ENCODE data around the gene FLYWCH1.
"Not testable (repeated sequence)": the region's sequence is repeated elsewhere in the genome, so short reads cannot be mapped to it uniquely, and the experiment has no call there.

FLYWCH1 gene

GRCh38 chr16:2929693-2930092 is 18.0 kb downstream of the FLYWCH1 start:
- no peak for ATAC-seq
- TF ChIP-seq GLIS3 (CRISPR knock-in tag; IDR thresholded peaks at IDR 0.05) = no peak
- no peak for TF ChIP-seq ZC3H10 (CRISPR knock-in tag; IDR thresholded peaks at IDR 0.05)
- no peak for TF ChIP-seq ZNF8 (CRISPR knock-in tag; IDR thresholded peaks at IDR 0.05)

- TF ChIP-seq PPARA (CRISPR knock-in tag; IDR thresholded peaks at IDR 0.05; ENCODE audit: borderline replicate concordance) = no peak
- TF ChIP-seq ESRRG (CRISPR knock-in tag; IDR thresholded peaks at IDR 0.05) = no peak
- TF ChIP-seq POU6F1 (CRISPR knock-in tag; IDR thresholded peaks at IDR 0.05; ENCODE audit: borderline replicate concordance, low read depth) = no peak
- TF ChIP-seq OSR1 (CRISPR knock-in tag; IDR thresholded peaks at IDR 0.05) = no peak
- no peak for TF ChIP-seq TCF4 (CRISPR knock-in tag; IDR thresholded peaks at IDR 0.05; ENCODE audit: borderline replicate concordance)
- TF ChIP-seq ZNF70 (CRISPR knock-in tag; IDR thresholded peaks at IDR 0.05) = no peak
- no peak for TF ChIP-seq CREB5 (CRISPR knock-in tag; IDR thresholded peaks at IDR 0.05; ENCODE audit: low read depth)
- TF ChIP-seq, protein P1, sequence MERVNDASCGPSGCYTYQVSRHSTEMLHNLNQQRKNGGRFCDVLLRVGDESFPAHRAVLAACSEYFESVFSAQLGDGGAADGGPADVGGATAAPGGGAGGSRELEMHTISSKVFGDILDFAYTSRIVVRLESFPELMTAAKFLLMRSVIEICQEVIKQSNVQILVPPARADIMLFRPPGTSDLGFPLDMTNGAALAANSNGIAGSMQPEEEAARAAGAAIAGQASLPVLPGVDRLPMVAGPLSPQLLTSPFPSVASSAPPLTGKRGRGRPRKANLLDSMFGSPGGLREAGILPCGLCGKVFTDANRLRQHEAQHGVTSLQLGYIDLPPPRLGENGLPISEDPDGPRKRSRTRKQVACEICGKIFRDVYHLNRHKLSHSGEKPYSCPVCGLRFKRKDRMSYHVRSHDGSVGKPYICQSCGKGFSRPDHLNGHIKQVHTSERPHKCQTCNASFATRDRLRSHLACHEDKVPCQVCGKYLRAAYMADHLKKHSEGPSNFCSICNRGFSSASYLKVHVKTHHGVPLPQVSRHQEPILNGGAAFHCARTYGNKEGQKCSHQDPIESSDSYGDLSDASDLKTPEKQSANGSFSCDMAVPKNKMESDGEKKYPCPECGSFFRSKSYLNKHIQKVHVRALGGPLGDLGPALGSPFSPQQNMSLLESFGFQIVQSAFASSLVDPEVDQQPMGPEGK (CRISPR knock-in tag; IDR thresholded peaks at IDR 0.05; ENCODE audit: borderline replicate concordance) = no peak
- no peak for TF ChIP-seq ARNTL (CRISPR knock-in tag; IDR thresholded peaks at IDR 0.05; ENCODE audit: borderline replicate concordance, low read depth)
- no peak for TF ChIP-seq ZFP3 (CRISPR knock-in tag; IDR thresholded peaks at IDR 0.05)
- TF ChIP-seq TSHZ2 (CRISPR knock-in tag; IDR thresholded peaks at IDR 0.05) = no peak
- TF ChIP-seq SNAI2 (CRISPR knock-in tag; IDR thresholded peaks at IDR 0.05) = no peak
- TF ChIP-seq GLIS3 (CRISPR knock-in tag; IDR thresholded peaks at IDR 0.05) = no peak
- TF ChIP-seq ISL1 (CRISPR knock-in tag; IDR thresholded peaks at IDR 0.05) = no peak
- no peak for TF ChIP-seq CSDC2 (CRISPR knock-in tag; IDR thresholded peaks at IDR 0.05)
- TF ChIP-seq, protein P2, sequence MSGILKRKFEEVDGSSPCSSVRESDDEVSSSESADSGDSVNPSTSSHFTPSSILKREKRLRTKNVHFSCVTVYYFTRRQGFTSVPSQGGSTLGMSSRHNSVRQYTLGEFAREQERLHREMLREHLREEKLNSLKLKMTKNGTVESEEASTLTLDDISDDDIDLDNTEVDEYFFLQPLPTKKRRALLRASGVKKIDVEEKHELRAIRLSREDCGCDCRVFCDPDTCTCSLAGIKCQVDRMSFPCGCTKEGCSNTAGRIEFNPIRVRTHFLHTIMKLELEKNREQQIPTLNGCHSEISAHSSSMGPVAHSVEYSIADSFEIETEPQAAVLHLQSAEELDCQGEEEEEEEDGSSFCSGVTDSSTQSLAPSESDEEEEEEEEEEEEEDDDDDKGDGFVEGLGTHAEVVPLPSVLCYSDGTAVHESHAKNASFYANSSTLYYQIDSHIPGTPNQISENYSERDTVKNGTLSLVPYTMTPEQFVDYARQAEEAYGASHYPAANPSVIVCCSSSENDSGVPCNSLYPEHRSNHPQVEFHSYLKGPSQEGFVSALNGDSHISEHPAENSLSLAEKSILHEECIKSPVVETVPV (CRISPR knock-in tag; IDR thresholded peaks at IDR 0.05) = no peak
- TF ChIP-seq ZNF565 (CRISPR knock-in tag; conservative IDR thresholded peaks at IDR 0.05; ENCODE audit: low read depth) = no peak
- TF ChIP-seq RARB (CRISPR knock-in tag; IDR thresholded peaks at IDR 0.05) = no peak
- no peak for TF ChIP-seq BACH2 (CRISPR knock-in tag; IDR thresholded peaks at IDR 0.05; ENCODE audit: borderline replicate concordance)
- no peak for ATAC-seq
Measured at GRCh38 chr16:2930236-2930635, 18.5 kb downstream of the FLYWCH1 start.

DNA sequence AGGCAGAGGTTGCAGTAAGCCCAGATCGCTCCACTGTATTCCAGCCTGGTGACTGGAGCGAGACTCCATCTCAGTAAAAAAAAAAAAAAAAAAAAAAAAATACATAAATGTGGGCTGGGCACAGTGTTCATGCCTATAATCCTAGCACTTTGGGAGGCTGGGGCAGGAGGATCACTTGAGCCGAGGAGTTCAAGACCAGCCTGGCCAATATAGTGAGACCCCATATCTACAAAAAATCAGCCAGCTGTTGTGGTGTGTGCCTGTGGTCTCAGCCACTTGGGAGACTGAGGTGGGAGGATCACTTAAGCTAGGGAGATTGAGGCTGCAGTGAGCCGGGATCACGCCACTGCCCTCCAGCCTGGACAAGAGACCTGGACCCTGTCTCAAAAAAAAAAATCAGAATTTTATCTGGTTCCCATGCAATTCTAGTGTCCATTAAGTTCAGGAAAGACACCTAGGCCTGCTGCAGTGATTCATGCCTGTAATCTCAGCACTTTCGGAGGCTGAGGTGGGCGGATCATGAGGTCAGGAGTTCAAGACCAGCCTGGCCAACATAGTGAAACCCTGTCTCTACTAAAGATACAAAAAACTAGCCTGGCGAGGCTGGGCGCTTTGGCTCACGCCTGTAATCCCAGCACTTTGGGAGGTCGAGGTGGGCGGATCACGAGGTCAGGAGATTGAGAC is 19.6 kb downstream of the FLYWCH1 start:
- not testable (repeated sequence) for ATAC-seq
